Activated CD4-positive, alpha-beta memory T cell treated with anti-CD3 and anti-CD28 coated beads, Interleukin-2, amount 10 ng/mL, durations not matched to agents 7 days and 5 days (primary cell): ENCODE data around the gene NACAD. TPM values are rescaled to one million over a fixed set of nuclear protein-coding genes. Genes with fewer than 3 reads are reported as not detected.
A peak's percentile ranks its signal among the peaks of the same experiment; 100 is the strongest.

Experiments used
- CTCF ChIA-PET: fragments of 350-600 bp; sonication (Branson Sonifier 250); formaldehyde crosslinking; loops from one replicate; lab custom pipeline; 2021; ENCODE audit warnings: antibody characterized with exemption, inconsistent platforms; lab: Charles Lee
- POLR2A ChIA-PET: fragments of 350-600 bp; sonication (Branson Sonifier 250); formaldehyde crosslinking; loops from one replicate; lab custom pipeline; 2021; ENCODE audit warnings: antibody characterized with exemption; lab: Charles Lee
- DNase-seq: peaks from one replicate; pipeline ENCODE4 v3.0.0-alpha.2; 2020
- H3K27ac Mint-ChIP-seq: one replicate; pipeline ENCODE4 v1.8.0; 2021; ENCODE audit warnings: mild to moderate bottlenecking, mixed read lengths
- H3K27me3 Mint-ChIP-seq: one replicate; pipeline ENCODE4 v1.8.0; 2021; ENCODE audit warnings: mixed read lengths
- H3K36me3 Mint-ChIP-seq: one replicate; pipeline ENCODE4 v1.8.0; 2021; ENCODE audit warnings: low read depth, mixed read lengths
- H3K4me1 Mint-ChIP-seq: one replicate; pipeline ENCODE4 v1.8.0; 2021; ENCODE audit warnings: mixed read lengths
- H3K4me3 Mint-ChIP-seq: one replicate; pipeline ENCODE4 v1.8.0; 2021; ENCODE audit warnings: mild to moderate bottlenecking, mixed read lengths
- H3K9me3 Mint-ChIP-seq: one replicate; pipeline ENCODE4 v1.8.0; 2021; ENCODE audit warnings: mixed read lengths
- total RNA-seq, 2 experiments: library from RNA; stranded (reverse); gene quantifications; one replicate each; pipeline ENCODE4 v1.2.3, GENCODE V29; 2021

NACAD gene
- total RNA-seq, 2 experiments from 2014 or later, result 0.60 TPM; not detected in 1

GRCh38 chr7:45067582-45067981 is 21.2 kb downstream of the NACAD start:
- no peak for DNase-seq
- peaks cover 33% of the 10 kb centered on the region for H3K4me1 Mint-ChIP-seq
- CTCF ChIA-PET, result interaction anchor here (0.5 to 1.5 kb wide), 2 partner anchors 69 to 75 kb away, joined by 4 to 6 read pairs; no protein-coding TSS in a partner anchor
- no peak overlapping the region for H3K27ac Mint-ChIP-seq
- no peak overlapping the region for H3K4me3 Mint-ChIP-seq
- H3K27me3 Mint-ChIP-seq, result no peaks in the 10 kb centered on the region
- POLR2A ChIA-PET, result interaction anchor here (0.8 to 1.0 kb wide), 2 partner anchors 86 to 152 kb away, joined by 3 to 4 read pairs; no protein-coding TSS in a partner anchor
- no peaks in the 10 kb centered on the region for H3K9me3 Mint-ChIP-seq
- H3K36me3 Mint-ChIP-seq, result peaks cover 79% of the 10 kb centered on the region

GRCh38 chr7:45066409-45066808 is 22.4 kb downstream of the NACAD start:
- no peaks in the 10 kb centered on the region for H3K27me3 Mint-ChIP-seq
- DNase-seq, result no peak
- no peaks in the 10 kb centered on the region for H3K9me3 Mint-ChIP-seq
- ChIA-PET CTCF (interaction anchor here (1.5 kb wide), 1 partner anchor 70 kb away, joined by 4 read pairs; no protein-coding TSS in a partner anchor), POLR2A (no interaction called here)
- H3K27ac Mint-ChIP-seq, result no peak overlapping the region
- no peak overlapping the region for H3K4me3 Mint-ChIP-seq
- peaks cover 42% of the 10 kb centered on the region for H3K4me1 Mint-ChIP-seq
- peaks cover 80% of the 10 kb centered on the region for H3K36me3 Mint-ChIP-seq

- no peaks in the 10 kb centered on the region for H3K9me3 Mint-ChIP-seq
Measured at GRCh38 chr7:45065031-45065995, 23.5 kb downstream of the NACAD start.

GRCh38 chr7:45064047-45064725 is 24.6 kb downstream of the NACAD start:
- H3K36me3 Mint-ChIP-seq, result peaks cover 80% of the 10 kb centered on the region
- H3K9me3 Mint-ChIP-seq, result no peaks in the 10 kb centered on the region
- no peak for DNase-seq
- ChIA-PET POLR2A (interaction anchor here (0.6 kb wide), 1 partner anchor 85 kb away, joined by 3 read pairs; no protein-coding TSS in a partner anchor), CTCF (no interaction called here)
- no peak overlapping the region for H3K27ac Mint-ChIP-seq
- H3K27me3 Mint-ChIP-seq, result no peaks in the 10 kb centered on the region
- H3K4me1 Mint-ChIP-seq, result peaks cover 58% of the 10 kb centered on the region
- no peak overlapping the region for H3K4me3 Mint-ChIP-seq

More at GRCh38 chr7:45065031-45065995, 23.5 kb downstream of the NACAD start:
- ChIA-PET POLR2A (no interaction called here), CTCF (no interaction called here)
- H3K36me3 Mint-ChIP-seq, result peaks cover 84% of the 10 kb centered on the region
- H3K27me3 Mint-ChIP-seq, result no peaks in the 10 kb centered on the region
- DNase-seq, result no peak
- H3K4me1 Mint-ChIP-seq, result peaks cover 52% of the 10 kb centered on the region
- H3K4me3 Mint-ChIP-seq, result no peak overlapping the region
- no peak overlapping the region for H3K27ac Mint-ChIP-seq

GRCh38 chr7:45061806-45062425 is 26.9 kb downstream of the NACAD start:
- H3K4me1 Mint-ChIP-seq, result peaks cover 53% of the 10 kb centered on the region
- POLR2A ChIA-PET, result interaction anchor here (0.6 to 1.2 kb wide), 3 partner anchors 49 to 97 kb away, joined by 3 read pairs; partner anchors contain the start of gene TBRG4
- no peaks in the 10 kb centered on the region for H3K9me3 Mint-ChIP-seq
- peak overlapping the region; percentile 28 for H3K27ac Mint-ChIP-seq
- H3K36me3 Mint-ChIP-seq, result peaks cover 79% of the 10 kb centered on the region
- CTCF ChIA-PET, result interaction anchor here (1.5 to 2.6 kb wide), 2 partner anchors 75 to 88 kb away, joined by 3 to 9 read pairs; no protein-coding TSS in a partner anchor
- H3K4me3 Mint-ChIP-seq, result no peak overlapping the region
- H3K27me3 Mint-ChIP-seq, result no peaks in the 10 kb centered on the region
- DNase-seq, result no peak

GRCh38 chr7:45061352-45061751 is 27.4 kb downstream of the NACAD start:
- Mint-ChIP-seq H3K4me1 (peaks cover 51% of the 10 kb centered on the region), H3K4me3 (no peak overlapping the region), H3K9me3 (no peaks in the 10 kb centered on the region), H3K36me3 (peaks cover 78% of the 10 kb centered on the region), H3K27me3 (no peaks in the 10 kb centered on the region), H3K27ac (peak overlapping the region; percentile 28)
- no peak for DNase-seq
- CTCF ChIA-PET, result interaction anchor here (2.6 kb wide), 1 partner anchor 88 kb away, joined by 9 read pairs; no protein-coding TSS in a partner anchor
- POLR2A ChIA-PET, result no interaction called here

GRCh38 chr7:45060295-45060694 is 28.5 kb downstream of the NACAD start:
- H3K4me3 Mint-ChIP-seq, result no peak overlapping the region
- H3K27me3 Mint-ChIP-seq, result no peaks in the 10 kb centered on the region
- no peaks in the 10 kb centered on the region for H3K9me3 Mint-ChIP-seq
- CTCF ChIA-PET, result no interaction called here
- peaks cover 42% of the 10 kb centered on the region for H3K4me1 Mint-ChIP-seq
- DNase-seq, result no peak
- POLR2A ChIA-PET, result interaction anchor here (1.0 kb wide), 1 partner anchor 9 kb away, joined by 3 read pairs; no protein-coding TSS in a partner anchor
- no peak overlapping the region for H3K27ac Mint-ChIP-seq
- H3K36me3 Mint-ChIP-seq, result peaks cover 78% of the 10 kb centered on the region

GRCh38 chr7:45057878-45058277 is 30.9 kb downstream of the NACAD start:
- Mint-ChIP-seq H3K4me3 (no peak overlapping the region), H3K27me3 (no peaks in the 10 kb centered on the region), H3K36me3 (peaks cover 77% of the 10 kb centered on the region), H3K27ac (no peak overlapping the region), H3K9me3 (no peaks in the 10 kb centered on the region), H3K4me1 (peaks cover 44% of the 10 kb centered on the region)
- CTCF ChIA-PET, result no interaction called here
- POLR2A ChIA-PET, result interaction anchor here (0.6 to 0.7 kb wide), 2 partner anchors 9 to 163 kb away, joined by 4 to 7 read pairs; no protein-coding TSS in a partner anchor
- no peak for DNase-seq

GRCh38 chr7:45055594-45056219 is 33.1 kb downstream of the NACAD start:
- peaks cover 77% of the 10 kb centered on the region for H3K36me3 Mint-ChIP-seq
- CTCF ChIA-PET, result interaction anchor here (1.3 kb wide), 1 partner anchor 13 kb away, joined by 3 read pairs; no protein-coding TSS in a partner anchor
- peaks cover 26% of the 10 kb centered on the region for H3K4me1 Mint-ChIP-seq
- H3K4me3 Mint-ChIP-seq, result no peak overlapping the region
- H3K27me3 Mint-ChIP-seq, result no peaks in the 10 kb centered on the region
- no peak overlapping the region for H3K27ac Mint-ChIP-seq
- H3K9me3 Mint-ChIP-seq, result no peaks in the 10 kb centered on the region
- POLR2A ChIA-PET, result interaction anchor here (1.2 kb wide), 1 partner anchor 20 kb away, joined by 3 read pairs; no protein-coding TSS in a partner anchor
- no peak for DNase-seq

- Mint-ChIP-seq H3K9me3 (no peaks in the 10 kb centered on the region), H3K4me1 (peaks cover 21% of the 10 kb centered on the region), H3K27ac (no peak overlapping the region), H3K4me3 (no peak overlapping the region), H3K27me3 (no peaks in the 10 kb centered on the region), H3K36me3 (peaks cover 77% of the 10 kb centered on the region)
- CTCF ChIA-PET, result interaction anchor here (1.3 kb wide), 1 partner anchor 14 kb away, joined by 3 read pairs; no protein-coding TSS in a partner anchor
- no peak for DNase-seq
- POLR2A ChIA-PET, result interaction anchor here (0.9 to 1.2 kb wide), 2 partner anchors 19 to 54 kb away, joined by 3 read pairs; no protein-coding TSS in a partner anchor
Measured at GRCh38 chr7:45055016-45055415, 33.8 kb downstream of the NACAD start.

GRCh38 chr7:45054442-45054841 is 34.3 kb downstream of the NACAD start:
- Mint-ChIP-seq H3K4me3 (no peak overlapping the region), H3K4me1 (peaks cover 20% of the 10 kb centered on the region), H3K36me3 (peaks cover 75% of the 10 kb centered on the region), H3K27me3 (no peaks in the 10 kb centered on the region), H3K27ac (no peak overlapping the region), H3K9me3 (no peaks in the 10 kb centered on the region)
- no peak for DNase-seq
- ChIA-PET CTCF (interaction anchor here (1.3 kb wide), 1 partner anchor 15 kb away, joined by 3 read pairs; no protein-coding TSS in a partner anchor), POLR2A (interaction anchor here (0.7 to 0.9 kb wide), 2 partner anchors 53 to 84 kb away, joined by 3 read pairs; no protein-coding TSS in a partner anchor)
